Upper lobe of right lung (tissue), 1 donor: Measurements from ENCODE around the gene COPS8. TPM values are rescaled to one million over a fixed set of nuclear protein-coding genes. Genes with fewer than 3 reads are reported as not detected.

Source experiments
- ATAC-seq: fragments of 200-7000 bp; cut with Tn5 transposase; one replicate; pipeline ENCODE4 v1.9.1; 2020; ENCODE audit warnings: mild to moderate bottlenecking, moderate library complexity
- DNase-seq: peaks from one replicate; pipeline ENCODE4 v3.0.0-alpha.2; 2020
- H3K27ac ChIP-seq: fragments of 200-600 bp; one replicate; pipeline ENCODE4 v1.8.0; 2022
- H3K27me3 ChIP-seq: fragments of 200-600 bp; one replicate; pipeline ENCODE4 v1.8.0; 2022; ENCODE audit warnings: mild to moderate bottlenecking
- H3K36me3 ChIP-seq: fragments of 200-600 bp; one replicate; pipeline ENCODE4 v1.8.0; 2022
- H3K4me1 ChIP-seq: fragments of 200-600 bp; one replicate; pipeline ENCODE4 v1.8.0; 2022
- H3K4me3 ChIP-seq: fragments of 200-600 bp; one replicate; pipeline ENCODE4 v1.8.0; 2022; ENCODE audit warnings: mild to moderate bottlenecking
- H3K9me3 ChIP-seq: fragments of 200-600 bp; one replicate; pipeline ENCODE4 v1.8.0; 2022
- intact Hi-C: fragments of 100-400 bp; cut with DNase I; formaldehyde crosslinking; loops from one replicate; pipeline ENCODE4 v1.11.0; 2022
- total RNA-seq: library from RNA; stranded (reverse); fragmentation: NEBNext Ultra II Directional; extraction: Animal tissue kit (Norgen Biotek cat#: 25700); gene quantifications from one replicate; pipeline ENCODE4 v1.2.1, GENCODE V29; 2021
- TF ChIP-seq, protein P1 (sequence below): fragments of 200-600 bp; IDR thresholded peaks from one replicate; pipeline ENCODE4 v1.8.0; 2022; ENCODE audit warnings: antibody characterized with exemption
- donor health status: DM: no; HTN: yes; CAD: no; lungs with severe emphysema.

The COPS8 gene
- total RNA-seq, 1 donor from 2014 or later = 40.9 TPM

DNA sequence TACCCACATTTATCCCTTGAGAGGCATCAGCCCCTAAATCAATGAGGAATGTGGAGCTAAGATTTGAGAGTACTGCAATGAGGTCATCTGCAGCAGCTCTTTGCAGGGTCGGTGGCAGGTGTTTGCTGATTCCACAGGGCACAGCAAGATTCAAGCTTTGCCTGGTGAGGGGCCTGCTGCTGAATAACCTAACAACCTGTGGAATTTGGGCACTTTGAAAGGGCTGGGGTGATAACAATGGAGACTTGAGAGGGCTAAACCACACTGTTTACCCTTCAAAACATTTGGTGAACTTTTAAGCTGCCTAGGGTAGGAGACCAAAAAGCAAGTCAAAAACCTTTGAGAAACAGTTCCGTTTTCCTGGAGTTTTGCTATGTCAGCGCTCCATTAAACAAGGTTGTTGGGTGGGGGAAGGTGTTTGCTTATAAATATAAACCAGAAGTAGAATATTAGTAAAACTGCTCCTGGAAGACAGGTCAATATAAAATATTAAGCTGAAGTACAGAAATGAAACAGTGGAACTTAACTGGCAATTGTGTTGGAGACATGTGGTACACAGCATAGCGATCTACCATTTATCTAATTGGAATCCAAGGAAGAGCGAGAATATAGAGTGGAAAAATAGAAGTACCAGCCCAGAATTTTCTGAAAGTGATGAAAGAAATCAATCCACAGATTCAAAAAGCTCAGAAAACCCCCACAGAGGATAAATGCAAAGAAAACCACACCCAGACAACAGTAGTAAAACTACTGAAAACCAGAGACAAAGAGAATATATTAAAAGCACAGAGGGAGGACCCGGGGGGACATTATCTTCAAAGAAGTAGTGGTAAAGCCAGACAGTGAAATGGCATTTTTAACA lies 15.7 kb downstream of the COPS8 start:
- peaks cover 61% of the 10 kb centered on the region for H3K36me3 ChIP-seq

DNA sequence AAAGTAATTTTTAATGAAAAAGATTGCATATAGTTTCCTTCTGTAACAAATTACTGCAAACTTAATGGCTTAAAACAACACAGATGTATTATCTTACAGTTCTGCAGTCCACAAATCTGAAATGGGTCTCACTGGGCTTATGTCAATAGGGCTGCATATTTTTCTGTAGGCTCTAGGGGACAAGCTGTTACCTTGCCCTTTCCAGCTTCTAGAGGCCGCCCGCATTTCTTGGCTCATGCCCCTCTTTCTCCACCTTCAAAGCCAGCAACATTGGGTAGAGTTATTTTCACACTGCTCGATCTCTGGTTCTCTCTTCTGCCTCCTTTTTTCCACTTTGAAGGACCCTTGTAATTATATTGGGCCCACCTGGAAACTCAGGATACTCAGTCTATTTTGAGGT lies 16.7 kb downstream of the COPS8 start:
- Histone ChIP-seq H3K4me3 (no peak overlapping the region), H3K27me3 (no peaks in the 10 kb centered on the region), H3K36me3 (peaks cover 51% of the 10 kb centered on the region), H3K4me1 (no peaks in the 10 kb centered on the region), H3K9me3 (no peaks in the 10 kb centered on the region), H3K27ac (no peak overlapping the region)
- ATAC-seq (no peak), DNase-seq (no peak)
- TF ChIP-seq, protein P1, sequence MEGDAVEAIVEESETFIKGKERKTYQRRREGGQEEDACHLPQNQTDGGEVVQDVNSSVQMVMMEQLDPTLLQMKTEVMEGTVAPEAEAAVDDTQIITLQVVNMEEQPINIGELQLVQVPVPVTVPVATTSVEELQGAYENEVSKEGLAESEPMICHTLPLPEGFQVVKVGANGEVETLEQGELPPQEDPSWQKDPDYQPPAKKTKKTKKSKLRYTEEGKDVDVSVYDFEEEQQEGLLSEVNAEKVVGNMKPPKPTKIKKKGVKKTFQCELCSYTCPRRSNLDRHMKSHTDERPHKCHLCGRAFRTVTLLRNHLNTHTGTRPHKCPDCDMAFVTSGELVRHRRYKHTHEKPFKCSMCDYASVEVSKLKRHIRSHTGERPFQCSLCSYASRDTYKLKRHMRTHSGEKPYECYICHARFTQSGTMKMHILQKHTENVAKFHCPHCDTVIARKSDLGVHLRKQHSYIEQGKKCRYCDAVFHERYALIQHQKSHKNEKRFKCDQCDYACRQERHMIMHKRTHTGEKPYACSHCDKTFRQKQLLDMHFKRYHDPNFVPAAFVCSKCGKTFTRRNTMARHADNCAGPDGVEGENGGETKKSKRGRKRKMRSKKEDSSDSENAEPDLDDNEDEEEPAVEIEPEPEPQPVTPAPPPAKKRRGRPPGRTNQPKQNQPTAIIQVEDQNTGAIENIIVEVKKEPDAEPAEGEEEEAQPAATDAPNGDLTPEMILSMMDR = no peak
- intact Hi-C loops = no loop called here

More for the DNA sequence above, 15.7 kb downstream of the COPS8 start:
- Histone ChIP-seq H3K9me3 (no peaks in the 10 kb centered on the region), H3K27me3 (no peaks in the 10 kb centered on the region), H3K27ac (no peak overlapping the region), H3K4me3 (no peak overlapping the region), H3K4me1 (no peaks in the 10 kb centered on the region)
- DNase-seq (no peak), ATAC-seq (no peak)
- TF ChIP-seq, protein P1 = no peak
- intact Hi-C loops = no loop called here

DNA sequence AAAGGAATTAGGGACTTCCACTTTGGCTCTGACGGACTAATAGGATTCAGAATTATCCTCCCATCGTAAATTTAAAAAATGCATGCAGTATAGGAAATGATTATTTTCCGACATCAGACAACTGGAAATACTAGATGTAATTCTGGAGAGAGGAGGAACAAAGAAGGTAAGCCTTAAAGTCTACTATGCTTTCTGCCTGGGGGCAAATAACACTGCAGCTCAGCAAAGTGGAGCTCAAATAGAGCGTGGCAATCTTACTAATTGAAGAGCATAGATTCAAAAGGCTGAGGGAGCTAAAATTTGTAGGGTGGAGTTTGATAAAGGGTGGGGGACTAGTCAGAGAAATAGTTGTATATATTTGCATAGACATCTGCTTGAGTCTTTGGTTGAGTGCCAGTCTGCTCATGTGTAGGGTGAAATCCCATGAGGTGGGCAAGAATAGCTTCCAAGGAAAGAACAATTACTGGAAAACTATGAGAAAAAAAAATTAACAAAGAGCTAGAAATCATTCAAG lies 23.8 kb downstream of the COPS8 start:
- no peaks in the 10 kb centered on the region for H3K27me3 ChIP-seq
- DNase-seq (no peak), ATAC-seq (no peak)
- H3K4me1 ChIP-seq = no peaks in the 10 kb centered on the region
- no peaks in the 10 kb centered on the region for H3K9me3 ChIP-seq
- no peak overlapping the region for H3K4me3 ChIP-seq
- H3K36me3 ChIP-seq = peaks cover 3% of the 10 kb centered on the region
- intact Hi-C loops = no loop called here
- TF ChIP-seq, protein P1 = no peak
- H3K27ac ChIP-seq = no peak overlapping the region

DNA sequence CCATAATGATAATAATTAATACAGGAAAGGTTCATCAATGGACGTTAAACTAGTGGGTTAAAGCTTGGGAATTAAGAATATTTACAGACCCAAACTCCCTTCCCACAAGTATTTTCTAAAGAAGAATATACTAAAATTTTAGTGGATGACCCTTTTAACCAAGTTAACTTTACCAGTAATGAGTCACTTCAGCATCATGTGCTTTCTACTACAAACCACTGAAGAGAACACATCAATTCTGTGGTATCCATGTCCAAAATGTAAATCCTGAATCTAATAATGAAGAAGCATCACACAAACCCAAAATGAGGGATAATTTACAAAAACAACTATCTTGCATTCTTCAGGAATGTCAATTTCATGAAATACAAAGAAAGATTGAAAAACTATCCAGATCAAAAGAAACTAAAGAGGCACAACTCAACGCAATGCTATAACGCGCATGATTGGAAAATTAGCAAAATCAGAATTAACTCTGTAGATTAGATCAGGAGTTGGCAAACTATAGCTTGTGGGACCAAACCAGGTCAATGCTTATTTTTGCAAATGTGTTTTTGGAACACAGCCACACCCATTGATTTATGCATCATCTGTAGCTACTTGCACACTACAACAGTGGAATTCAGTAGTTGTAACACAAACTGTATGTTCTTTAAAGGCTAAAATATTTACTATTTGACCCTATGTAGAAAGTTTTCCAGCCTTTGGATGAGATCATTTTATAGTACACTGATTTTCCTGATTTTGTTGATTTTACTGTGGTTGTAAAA lies 27.5 kb downstream of the COPS8 start:
- TF ChIP-seq, protein P1 = no peak
- no peaks in the 10 kb centered on the region for H3K4me1 ChIP-seq
- no peak overlapping the region for H3K4me3 ChIP-seq
- intact Hi-C loops = no loop called here
- no peak for DNase-seq
- H3K9me3 ChIP-seq = no peaks in the 10 kb centered on the region
- ATAC-seq = no peak
- H3K27me3 ChIP-seq = no peaks in the 10 kb centered on the region
- H3K36me3 ChIP-seq = no peaks in the 10 kb centered on the region
- no peak overlapping the region for H3K27ac ChIP-seq

DNA sequence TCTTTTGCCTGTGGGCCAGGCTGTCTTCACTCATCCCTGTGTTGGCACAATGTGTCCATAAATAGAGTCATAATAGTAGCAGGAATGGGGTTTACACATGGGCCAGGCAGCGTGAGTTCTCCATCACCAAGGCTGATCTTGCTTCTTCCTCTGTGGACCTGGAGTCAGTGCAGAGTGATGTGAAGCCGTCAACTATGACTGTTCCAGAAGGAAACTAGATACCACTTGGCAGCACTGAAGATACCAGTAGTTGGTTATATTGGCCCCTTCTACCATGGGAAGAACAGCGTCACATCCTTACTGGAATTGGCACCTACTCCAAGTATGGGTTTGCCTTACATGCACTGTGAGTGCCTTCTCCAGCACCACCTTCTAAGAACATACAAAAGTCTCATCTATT lies 30.2 kb downstream of the COPS8 start:
- no peaks in the 10 kb centered on the region for H3K9me3 ChIP-seq
- no peaks in the 10 kb centered on the region for H3K27me3 ChIP-seq
- H3K4me3 ChIP-seq = no peak overlapping the region
- intact Hi-C loops = no loop called here
- no peaks in the 10 kb centered on the region for H3K36me3 ChIP-seq
- TF ChIP-seq, protein P1 = no peak
- no peak overlapping the region for H3K27ac ChIP-seq
- DNase-seq = no peak
- ATAC-seq = no peak
- no peaks in the 10 kb centered on the region for H3K4me1 ChIP-seq
